GM19397 (cell line): ENCODE results near the gene PDE7B.

Source experiments
- ATAC-seq: cut with Tn5 transposase; IDR thresholded peaks from one replicate; pipeline ENCODE4 v1.9.1; 2021; ENCODE audit warnings: mild to moderate bottlenecking, moderate library complexity; ENCODE audit not compliant: unreplicated experiment

PDE7B gene

DNA sequence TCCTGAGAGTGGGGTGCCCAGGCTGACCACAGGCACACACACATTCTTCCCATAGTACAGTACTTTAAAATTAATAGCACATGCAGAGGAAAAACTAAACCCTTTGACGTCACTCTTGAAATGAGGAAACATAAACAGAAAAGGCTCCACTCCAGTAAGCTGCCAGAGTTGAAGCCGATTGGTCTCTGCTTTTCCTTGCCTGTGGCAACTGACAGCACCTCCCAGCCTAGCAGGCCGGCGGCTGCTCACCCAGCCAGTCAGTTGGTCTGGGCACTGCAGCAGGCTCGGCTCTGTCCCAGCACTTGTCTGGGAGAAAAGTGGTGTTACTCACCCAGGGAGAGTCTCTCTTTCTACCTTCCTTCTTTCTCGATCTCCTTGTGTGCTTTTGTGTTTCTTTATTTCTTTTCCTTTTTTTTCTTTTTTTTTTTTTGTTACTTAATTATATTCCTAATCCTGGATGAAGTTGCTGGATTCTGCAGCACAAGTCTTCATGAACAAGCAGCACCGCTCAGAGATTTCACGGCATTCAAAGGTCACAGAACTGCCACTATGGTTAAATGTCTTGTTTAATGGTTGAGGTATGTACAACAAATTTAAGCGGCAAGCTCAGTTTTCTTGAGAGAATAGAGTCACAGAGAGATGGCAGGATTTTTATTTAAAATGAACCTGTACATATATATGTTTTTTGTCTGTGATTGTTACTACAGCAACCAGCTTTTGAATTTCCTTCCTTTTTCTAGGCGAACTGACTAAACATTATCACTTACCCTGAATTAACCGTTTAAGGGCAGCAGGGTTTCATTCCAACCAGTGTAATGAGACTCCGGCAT is at the start of gene PDE7B:
Gene PDE7B, plus strand, starts transcription at position 260 of the 830 bp plus-strand sequence.
- ATAC-seq = peak; percentile 79

GRCh38 chr6:135801755-135802465 is 49.6 kb upstream of the PDE7B start:
- ATAC-seq = no peak

GRCh38 chr6:135810486-135810885 is 41.0 kb upstream of the PDE7B start:
- ATAC-seq = no peak

GRCh38 chr6:135811170-135811569 is 40.3 kb upstream of the PDE7B start:
- no peak for ATAC-seq

DNA sequence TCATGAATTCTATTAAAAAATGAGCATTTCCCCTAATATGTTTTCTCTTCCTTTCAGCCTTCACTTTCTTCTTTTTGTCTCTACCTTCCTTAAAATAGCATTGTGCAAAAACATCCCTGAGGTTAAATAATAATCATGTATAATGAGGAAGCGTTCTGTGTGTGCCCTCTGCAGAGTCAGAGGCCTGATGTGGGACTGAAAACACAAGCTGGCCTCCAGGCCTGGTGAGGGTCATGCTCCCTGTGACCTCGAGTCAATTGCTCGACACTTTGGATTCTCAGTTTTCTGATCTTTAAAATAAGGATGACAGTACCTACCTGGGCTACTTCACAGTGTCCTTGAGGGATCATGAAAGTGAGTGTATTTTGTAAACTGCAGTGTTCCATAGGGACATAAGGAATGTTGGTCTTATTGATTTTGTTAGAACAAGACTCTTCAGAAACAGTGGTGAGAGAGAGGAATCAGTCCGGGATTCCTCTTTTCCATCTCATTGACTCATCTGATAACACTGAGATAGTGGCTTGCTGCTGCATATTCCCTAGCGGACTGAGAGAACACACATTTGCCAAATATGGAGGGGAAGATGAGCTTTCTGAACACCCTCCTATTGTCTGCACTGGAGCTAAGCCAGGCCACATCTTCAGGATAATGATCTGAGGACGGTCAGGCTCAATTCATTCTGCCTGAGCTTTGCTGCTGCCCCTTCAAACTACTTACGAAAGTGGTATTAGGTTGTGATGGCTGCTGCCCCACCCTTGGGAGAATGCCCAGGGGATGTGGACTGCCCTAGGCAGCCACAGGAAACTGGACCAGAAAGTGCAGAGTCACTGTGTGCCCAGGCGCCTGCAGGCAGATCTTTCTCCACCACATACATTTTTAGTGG is 39.6 kb upstream of the PDE7B start:
- no peak for ATAC-seq

DNA sequence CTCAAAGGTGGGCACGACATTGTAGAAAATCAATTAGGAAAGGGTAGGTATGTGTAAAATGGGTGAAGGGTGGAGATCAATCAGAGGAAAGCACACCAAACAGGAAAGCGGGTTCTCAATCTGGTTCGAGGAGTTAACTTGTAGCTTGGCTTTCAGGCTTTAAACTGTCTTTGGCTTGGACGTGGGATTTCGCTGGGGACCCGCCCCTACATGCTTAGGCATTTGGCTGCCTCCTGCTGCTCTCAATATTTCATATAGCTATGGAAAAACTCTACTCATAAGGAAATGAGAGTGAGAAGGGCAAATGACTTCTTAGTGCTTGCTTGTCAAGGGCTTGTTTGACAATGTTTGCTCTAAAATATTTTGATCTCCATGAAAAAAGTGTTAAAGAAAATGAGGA is 38.1 kb upstream of the PDE7B start:
- no peak for ATAC-seq

GRCh38 chr6:135814043-135814442 is 37.5 kb upstream of the PDE7B start:
- no peak for ATAC-seq

DNA sequence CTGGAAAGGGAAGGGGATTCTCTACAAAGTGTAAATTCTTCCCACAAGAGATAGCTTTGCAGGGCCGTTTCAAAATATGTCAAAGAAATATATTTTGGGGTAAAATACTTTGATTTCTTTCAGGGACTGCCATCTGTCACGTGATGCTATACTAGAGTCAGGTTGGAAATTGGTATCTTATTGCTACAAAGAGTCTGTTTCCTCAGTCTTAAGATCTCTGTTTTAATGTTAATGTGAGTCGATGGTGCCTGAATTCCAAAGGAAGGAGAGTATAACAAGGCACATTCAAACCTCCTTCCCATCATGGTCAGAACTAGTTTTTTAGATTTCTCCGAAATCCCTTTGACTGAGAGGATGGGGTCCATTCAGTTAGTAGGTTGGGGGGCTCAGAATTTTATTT is 36.3 kb upstream of the PDE7B start:
- no peak for ATAC-seq

DNA sequence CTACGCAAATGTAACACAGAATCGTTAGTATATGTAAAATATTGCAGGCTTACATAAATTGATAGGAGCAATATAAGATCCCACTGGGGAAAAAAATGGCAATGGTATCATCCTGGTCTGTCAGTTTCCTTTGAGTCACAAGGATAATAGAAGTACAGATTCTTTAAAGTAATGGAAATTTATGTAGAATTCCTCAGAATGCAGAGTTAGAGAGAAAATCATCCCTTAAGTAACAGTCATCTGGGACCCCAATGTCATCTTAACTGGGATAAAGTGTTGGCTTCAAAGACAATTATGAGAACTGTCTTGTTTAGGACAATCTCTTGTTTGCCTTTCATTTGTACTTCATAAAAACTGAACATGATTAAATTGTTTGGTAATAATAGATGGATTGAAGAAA is 34.5 kb upstream of the PDE7B start:
- no peak for ATAC-seq

GRCh38 chr6:135819665-135820064 is 31.8 kb upstream of the PDE7B start:
- no peak for ATAC-seq

- ATAC-seq = no peak
Observed at GRCh38 chr6:135820340-135820739, 31.2 kb upstream of the PDE7B start.

DNA sequence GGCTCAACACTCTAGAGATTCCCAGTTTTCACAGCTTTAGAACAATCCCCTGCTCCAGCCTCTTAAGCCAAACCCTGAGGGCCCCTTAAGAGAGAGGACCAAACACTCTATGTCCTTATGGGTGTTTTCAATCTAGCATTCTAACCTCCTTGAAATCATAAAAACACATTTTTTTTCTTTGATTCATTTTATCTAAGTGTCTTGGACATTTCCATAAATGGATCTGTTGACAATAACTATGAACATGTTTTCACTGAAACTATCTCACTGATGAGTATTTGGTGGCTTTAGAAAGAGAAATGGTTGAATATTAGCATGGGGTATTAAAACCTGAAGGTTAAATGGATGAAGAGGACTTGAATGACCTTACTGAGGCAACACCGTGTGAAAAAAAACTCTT is 27.6 kb upstream of the PDE7B start:
- no peak for ATAC-seq

DNA sequence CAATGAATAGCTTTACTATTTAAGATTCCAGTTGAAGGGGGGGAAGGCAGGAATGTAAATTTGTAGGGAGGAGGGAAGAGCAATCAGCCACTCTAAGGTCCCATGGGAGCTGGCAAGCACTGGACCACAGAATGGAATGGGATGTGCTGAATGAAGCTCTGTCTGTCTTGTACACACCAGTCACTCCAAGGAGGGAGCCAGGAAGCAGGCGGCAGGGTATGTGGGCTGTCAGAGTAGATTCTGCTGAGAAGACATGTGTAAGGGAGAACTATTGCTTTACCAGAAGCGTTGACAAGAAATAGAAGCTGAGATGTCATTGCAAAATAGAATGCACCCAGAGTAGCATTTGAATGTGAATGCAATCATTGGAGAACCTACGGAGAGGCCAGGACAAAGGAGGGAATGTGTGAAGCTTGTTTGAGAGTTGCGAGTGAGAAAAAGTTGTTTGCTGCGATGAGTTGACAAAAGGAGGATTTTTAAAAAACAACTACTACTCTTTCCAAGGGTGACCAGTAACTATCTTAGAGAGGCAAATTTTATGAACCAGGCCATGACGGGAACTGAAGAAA is 25.2 kb upstream of the PDE7B start:
- no peak for ATAC-seq

GRCh38 chr6:135828021-135828420 is 23.5 kb upstream of the PDE7B start:
- no peak for ATAC-seq

DNA sequence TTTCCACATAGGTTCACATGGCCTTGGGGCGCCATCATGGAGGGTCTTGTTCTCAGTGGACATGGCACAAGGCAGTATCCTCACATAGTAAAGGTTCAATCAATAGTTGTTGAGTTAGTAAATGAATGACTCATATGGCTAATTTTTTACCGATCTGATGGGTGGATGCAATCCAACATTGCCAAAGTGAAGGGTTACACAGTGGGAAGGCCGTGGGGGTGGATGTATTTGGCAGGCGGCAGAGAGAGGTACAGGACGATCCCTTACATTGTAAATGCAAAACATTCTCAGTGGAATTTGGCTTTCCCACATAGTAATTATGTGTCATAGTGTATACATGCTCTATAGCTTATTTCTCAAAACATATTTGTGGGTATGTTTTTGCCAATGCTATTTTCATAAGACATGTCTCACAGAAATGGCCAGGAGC is 21.0 kb upstream of the PDE7B start:
- ATAC-seq = no peak

DNA sequence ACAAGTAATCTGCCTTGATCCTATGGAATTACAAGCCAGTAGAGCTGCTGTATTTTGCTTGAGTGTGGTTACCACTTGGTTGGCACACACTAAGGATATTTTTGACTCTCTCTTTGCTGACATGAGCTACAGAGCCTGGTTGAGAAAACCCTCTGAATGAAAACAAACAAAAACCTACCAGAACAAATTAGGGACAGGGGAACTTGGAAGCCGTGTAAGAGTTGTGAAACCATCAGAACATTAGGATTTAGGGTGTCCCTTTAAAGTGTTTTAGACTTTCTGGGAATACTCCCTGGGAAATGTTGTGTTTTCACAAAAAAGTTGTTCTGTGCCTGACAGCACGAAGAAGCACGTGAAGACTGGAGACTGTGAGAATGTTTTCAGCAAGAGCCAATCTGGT is 20.5 kb upstream of the PDE7B start:
- ATAC-seq = no peak

DNA sequence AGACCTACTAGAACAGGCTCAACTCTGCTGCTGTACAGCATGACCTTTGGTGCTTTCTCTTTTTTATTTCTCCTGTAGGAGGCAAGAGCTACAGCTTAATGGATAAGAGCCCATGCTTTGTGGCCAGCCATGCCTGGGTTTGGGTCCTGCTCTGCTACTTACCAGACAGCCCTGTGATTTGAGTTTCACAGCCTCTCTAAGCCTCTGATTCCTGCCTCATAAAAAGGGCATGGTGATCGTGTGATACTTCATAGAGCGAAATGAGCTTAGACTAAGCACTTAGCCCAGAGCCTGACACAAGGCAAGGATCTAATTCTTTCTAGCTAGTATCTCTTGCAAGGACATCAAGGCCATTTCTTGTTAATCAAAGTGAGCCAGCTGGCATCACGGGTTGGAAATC is 19.3 kb upstream of the PDE7B start:
- no peak for ATAC-seq

- ATAC-seq = no peak
Observed at GRCh38 chr6:135833771-135834170, 17.7 kb upstream of the PDE7B start.

DNA sequence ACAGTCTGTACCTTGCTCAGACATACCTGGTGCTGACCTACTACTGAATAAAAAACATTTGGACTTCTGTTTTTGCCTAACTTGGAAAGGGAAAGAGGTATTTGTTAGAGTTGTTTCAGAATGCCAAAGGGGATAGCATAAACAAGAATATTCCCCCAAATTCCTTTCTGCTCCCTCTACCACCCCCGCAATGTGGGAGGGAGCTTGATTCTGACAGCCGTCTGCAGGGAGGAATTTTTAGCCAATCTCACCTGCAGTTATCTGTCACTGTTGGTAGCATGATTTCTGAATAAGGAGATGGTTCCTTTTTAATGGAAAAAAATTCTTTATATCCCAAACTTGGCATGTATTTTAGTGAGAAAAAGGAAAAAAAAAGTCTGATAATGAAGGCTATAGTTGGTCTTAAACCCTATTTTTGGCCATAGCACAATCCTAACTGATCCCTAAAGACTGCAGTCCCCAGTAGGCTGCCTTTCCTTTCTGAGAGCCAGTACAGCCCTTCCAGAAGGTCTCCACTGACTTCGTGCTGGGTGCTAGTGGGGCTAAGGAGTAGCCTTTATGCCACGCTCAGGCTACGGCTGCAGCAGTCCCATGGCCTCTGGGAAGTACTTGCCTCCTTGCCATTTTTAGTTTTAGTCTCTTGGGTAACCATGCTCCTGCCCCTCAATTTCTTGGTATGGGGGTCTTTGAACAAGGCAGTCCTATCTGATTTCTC is 13.6 kb upstream of the PDE7B start:
- ATAC-seq = no peak

GRCh38 chr6:135839121-135839520 is 12.4 kb upstream of the PDE7B start:
- no peak for ATAC-seq
